GM12872 (cell line): ENCODE results near the gene SNTG2.

Experiments
- CTCF ChIP-seq: IDR thresholded peaks from 3 replicates; pipeline ENCODE4 v1.5.1; 2011; ENCODE audit warnings: low read depth, mild to moderate bottlenecking, low read length, moderate library complexity; ENCODE audit not compliant: insufficient read depth

SNTG2 gene

DNA sequence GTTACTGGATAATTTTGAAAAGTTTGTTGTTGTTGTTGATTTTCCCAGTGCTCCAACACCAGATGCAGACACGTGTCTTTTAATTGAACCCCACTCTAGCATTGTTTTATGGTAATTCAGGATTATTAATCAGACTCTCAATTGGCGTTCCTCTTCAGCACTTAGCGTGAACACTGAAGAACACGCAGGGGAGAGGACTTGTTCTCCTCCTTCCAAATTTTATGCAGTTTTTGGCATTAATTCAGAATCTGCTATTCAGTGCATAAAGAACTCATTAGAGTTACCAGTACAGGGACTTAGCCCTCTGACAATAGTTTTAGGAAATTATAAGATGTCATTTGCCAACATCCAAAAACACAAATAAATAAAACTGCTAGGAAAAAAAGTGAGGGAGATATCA lies 75.5 kb downstream of the SNTG2 start:
- no peak for TF ChIP-seq CTCF

- no peak for TF ChIP-seq CTCF
Observed at GRCh38 chr2:1028831-1029230, 78.2 kb downstream of the SNTG2 start.

GRCh38 chr2:1032030-1032429 lies 81.4 kb downstream of the SNTG2 start:
- no peak for TF ChIP-seq CTCF

GRCh38 chr2:1033069-1033468 lies 82.4 kb downstream of the SNTG2 start:
- TF ChIP-seq CTCF, result no peak

DNA sequence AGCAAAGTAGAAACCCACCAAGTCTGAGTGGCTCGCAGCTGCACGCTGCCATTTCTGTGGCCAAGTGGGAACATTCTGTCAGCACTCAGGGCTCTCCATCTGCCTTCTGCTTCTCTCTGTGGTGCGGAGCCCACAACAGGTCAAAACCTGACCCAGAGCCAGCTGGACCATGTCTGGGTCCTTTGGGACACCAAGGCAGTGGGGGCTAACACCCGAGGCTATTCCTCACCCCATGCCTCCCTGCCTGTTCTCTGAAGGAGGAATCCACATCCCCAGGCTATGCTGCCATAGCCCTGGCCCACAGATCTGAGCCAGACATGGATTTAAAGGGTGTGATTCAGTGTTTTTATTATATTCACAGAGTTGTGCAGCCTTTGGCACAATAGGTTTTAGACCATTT lies 86.4 kb downstream of the SNTG2 start:
- no peak for TF ChIP-seq CTCF

DNA sequence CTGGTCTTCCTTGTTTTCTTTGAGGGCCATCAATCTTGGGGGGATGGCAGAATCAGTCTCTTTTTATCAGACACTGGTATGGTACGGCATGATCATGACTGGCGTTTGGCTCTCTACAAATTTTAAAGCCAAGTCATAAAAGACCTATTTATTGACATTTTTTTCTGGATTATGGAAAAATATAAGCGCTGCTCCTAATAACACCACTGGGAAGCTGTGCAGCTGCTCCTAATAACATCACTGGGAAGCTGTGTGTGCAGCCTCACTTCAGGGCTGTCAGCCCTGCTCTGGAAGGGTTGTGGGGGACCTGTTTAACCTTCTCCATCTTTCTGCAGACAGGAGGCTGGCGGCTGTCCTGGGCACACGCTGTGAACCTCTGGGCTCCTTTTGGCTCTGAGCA lies 88.9 kb downstream of the SNTG2 start:
- no peak for TF ChIP-seq CTCF

GRCh38 chr2:1041012-1041805 lies 90.6 kb downstream of the SNTG2 start:
- TF ChIP-seq CTCF, result no peak
